HCT116 (cell line): ENCODE results near the gene GUCA2A. TPM values are rescaled to one million over a fixed set of nuclear protein-coding genes. Genes with fewer than 3 reads are reported as not detected.

Source experiments
- ATAC-seq: fragments of 200-7000 bp; cut with Tn5 transposase; 2 replicates; pipeline ENCODE4 v1.9.1; 2020; ENCODE audit warnings: mild to moderate bottlenecking, moderate library complexity
- BruUV-seq: library from RNA; stranded (reverse); fragments of 400-500 nt; replicated peaks from 2 replicates; lab custom pipeline; 2021; lab: Mats Ljungman, UMichigan
- CTCF ChIA-PET: fragments of 300-600 bp; sonication (Branson Sonifier 250); formaldehyde crosslinking; loops from one replicate; lab custom pipeline; 2021; ENCODE audit warnings: antibody characterized with exemption; lab: Charles Lee
- POLR2A ChIA-PET: fragments of 300-600, 350-600 bp; sonication (Branson Sonifier 250); formaldehyde crosslinking; loops from one replicate; lab custom pipeline; 2021; ENCODE audit warnings: antibody characterized with exemption; lab: Charles Lee
- RAD21 ChIA-PET, 2 experiments: fragments of 300-600 bp; sonication (Branson Sonifier 250); formaldehyde crosslinking; loops; one replicate each; lab custom pipeline; 2023; ENCODE audit warnings: low total read pairs in 2 of 2; ENCODE audit not compliant: uncharacterized antibody in 2 of 2, unreplicated experiment in 2 of 2, low non-redundant PET in 1 of 2; lab: Charles Lee
- DNase-seq: peaks from one replicate; pipeline ENCODE4 v3.0.0-alpha.2; 2010; ENCODE audit warnings: low read depth, low spot score
- H2AFZ ChIP-seq: fragments of 200-600 bp; shearing (Covaris generic), sonication (generic); 2 replicates; pipeline ENCODE4 v1.6.1; 2017; ENCODE audit warnings: low read depth, mixed run types, mixed read lengths, antibody characterized with exemption, low read length; ENCODE audit not compliant: poor library complexity, severe bottlenecking
- H3K27ac ChIP-seq: 2 replicates; pipeline ENCODE4 v1.5.1; 2012; ENCODE audit warnings: low read depth, low read length
- H3K27me3 ChIP-seq: fragments of 200-600 bp; sonication (generic); 2 replicates; pipeline ENCODE4 v1.6.1; 2016; ENCODE audit warnings: mixed run types, low read length, mixed read lengths; ENCODE audit not compliant: insufficient read depth
- H3K36me3 ChIP-seq, 2 experiments: fragments of 200-500 bp in 1 of 2; fragments of 200-600 bp in 1 of 2; sonication (Bioruptor generic) in 1 of 2; sonication (generic) in 1 of 2; 2 replicates each; pipeline versions ENCODE4 v1.5.1 to v1.6.1; 2014 to 2016; ENCODE audit warnings: low read length in 2 of 2, inconsistent platforms in 1 of 2, mixed read lengths in 1 of 2, mixed run types in 1 of 2; ENCODE audit not compliant: insufficient read depth in 2 of 2, control insufficient read depth in 1 of 2
- H3K4me1 ChIP-seq, 2 experiments: fragments of 200-600 bp in 1 of 2; sonication (generic) in 1 of 2; 2 replicates each; pipeline versions ENCODE4 v1.5.1 to v1.6.1; 2012 to 2017; ENCODE audit warnings: low read length in 2 of 2, inconsistent platforms in 1 of 2, mild to moderate bottlenecking in 1 of 2, mixed read lengths in 1 of 2, mixed run types in 1 of 2, moderate library complexity in 1 of 2; ENCODE audit not compliant: insufficient read depth in 2 of 2, control insufficient read depth in 1 of 2
- H3K4me2 ChIP-seq: fragments of 200-600 bp; sonication (generic); 2 replicates; pipeline ENCODE4 v1.6.1; 2017; ENCODE audit warnings: mixed run types, low read length, mixed read lengths
- H3K4me3 ChIP-seq, 2 experiments: fragments of 200-600 bp in 1 of 2; sonication (generic) in 1 of 2; replicated peaks in 1 of 2; 2 replicates each; pipeline ENCODE4 v1.5.1; 2011 to 2016; ENCODE audit warnings: low read length in 2 of 2, control low read depth in 1 of 2, low read depth in 1 of 2, mild to moderate bottlenecking in 1 of 2, mixed read lengths in 1 of 2, mixed run types in 1 of 2
- H3K79me2 ChIP-seq: fragments of 200-600 bp; sonication (generic); 2 replicates; pipeline ENCODE4 v1.6.1; 2017; ENCODE audit warnings: mild to moderate bottlenecking, mixed run types, low read length, moderate library complexity, mixed read lengths; ENCODE audit not compliant: insufficient read depth
- H3K9ac ChIP-seq: fragments of 200-600 bp; sonication (generic); 2 replicates; pipeline ENCODE4 v1.6.1; 2016; ENCODE audit warnings: low read length, mixed read lengths
- H3K9me2 ChIP-seq: fragments of 200-600 bp; sonication (generic), shearing (Covaris generic); 2 replicates; pipeline ENCODE4 v1.6.1; 2017; ENCODE audit warnings: mixed run types, mild to moderate bottlenecking, moderate library complexity; ENCODE audit not compliant: insufficient read depth
- H3K9me3 ChIP-seq, 2 experiments: fragments of 200-500 bp in 1 of 2; fragments of 200-600 bp in 1 of 2; sonication (Bioruptor generic) in 1 of 2; sonication (generic) in 1 of 2; 2 replicates each; pipeline ENCODE4 v1.6.1; 2014 to 2017; ENCODE audit warnings: low read length in 2 of 2, mixed read lengths in 2 of 2, inconsistent platforms in 1 of 2, low read depth in 1 of 2, mild to moderate bottlenecking in 1 of 2, mixed run types in 1 of 2, moderate library complexity in 1 of 2; ENCODE audit not compliant: control insufficient read depth in 1 of 2, insufficient read depth in 1 of 2
- H4K20me1 ChIP-seq: fragments of 200-600 bp; sonication (generic), shearing (Covaris generic); 2 replicates; pipeline ENCODE4 v1.6.1; 2017; ENCODE audit warnings: mixed run types, mild to moderate bottlenecking, moderate library complexity; ENCODE audit not compliant: insufficient read depth
- CBX3 ChIP-seq: IDR thresholded peaks from 2 replicates; pipeline ENCODE4 v1.6.1; 2012; ENCODE audit warnings: low read depth
- EGR1 ChIP-seq: IDR thresholded peaks from 2 replicates; pipeline ENCODE4 v1.6.1; 2012; ENCODE audit warnings: low read depth
- POLR2AphosphoS5 ChIP-seq: IDR thresholded peaks from 2 replicates; pipeline ENCODE4 v1.6.1; 2011; ENCODE audit warnings: mild to moderate bottlenecking, low read depth, low read length, moderate library complexity
- SIN3A ChIP-seq: IDR thresholded peaks from 2 replicates; pipeline ENCODE4 v1.6.1; 2012; ENCODE audit warnings: low read depth
- SP1 ChIP-seq: IDR thresholded peaks from 2 replicates; pipeline ENCODE4 v1.6.1; 2012; ENCODE audit warnings: low read depth
- TCF7L2 ChIP-seq: IDR thresholded peaks from 2 replicates; pipeline ENCODE4 v1.7.0; 2011; ENCODE audit warnings: borderline replicate concordance, inconsistent platforms; ENCODE audit not compliant: insufficient read depth, insufficient read length; ENCODE audit errors: extremely low read depth
- YY1 ChIP-seq: IDR thresholded peaks from 2 replicates; pipeline ENCODE4 v1.6.1; 2011; ENCODE audit warnings: low read length, low read depth, moderate library complexity, mild to moderate bottlenecking; ENCODE audit not compliant: insufficient replicate concordance; ENCODE audit errors: extremely low read depth
- intact Hi-C: fragments of 100-400 bp; cut with micrococcal nuclease; formaldehyde crosslinking; loops from 2 replicates; pipeline ENCODE4 v1.10.0; 2022
- total RNA-seq: library from RNA; stranded (reverse); gene quantifications from one replicate; pipeline ENCODE4 v1.2.1, GENCODE V29; 2021; ENCODE audit not compliant: unreplicated experiment
- TF ChIP-seq, protein P1 (sequence below): IDR thresholded peaks from 2 replicates; pipeline ENCODE4 v1.6.1; 2011; ENCODE audit warnings: mild to moderate bottlenecking, low read length, moderate library complexity; ENCODE audit not compliant: insufficient replicate concordance; ENCODE audit errors: extremely low read depth

Gene GUCA2A
- total RNA-seq, 1 experiment from 2014 or later, result not detected

DNA sequence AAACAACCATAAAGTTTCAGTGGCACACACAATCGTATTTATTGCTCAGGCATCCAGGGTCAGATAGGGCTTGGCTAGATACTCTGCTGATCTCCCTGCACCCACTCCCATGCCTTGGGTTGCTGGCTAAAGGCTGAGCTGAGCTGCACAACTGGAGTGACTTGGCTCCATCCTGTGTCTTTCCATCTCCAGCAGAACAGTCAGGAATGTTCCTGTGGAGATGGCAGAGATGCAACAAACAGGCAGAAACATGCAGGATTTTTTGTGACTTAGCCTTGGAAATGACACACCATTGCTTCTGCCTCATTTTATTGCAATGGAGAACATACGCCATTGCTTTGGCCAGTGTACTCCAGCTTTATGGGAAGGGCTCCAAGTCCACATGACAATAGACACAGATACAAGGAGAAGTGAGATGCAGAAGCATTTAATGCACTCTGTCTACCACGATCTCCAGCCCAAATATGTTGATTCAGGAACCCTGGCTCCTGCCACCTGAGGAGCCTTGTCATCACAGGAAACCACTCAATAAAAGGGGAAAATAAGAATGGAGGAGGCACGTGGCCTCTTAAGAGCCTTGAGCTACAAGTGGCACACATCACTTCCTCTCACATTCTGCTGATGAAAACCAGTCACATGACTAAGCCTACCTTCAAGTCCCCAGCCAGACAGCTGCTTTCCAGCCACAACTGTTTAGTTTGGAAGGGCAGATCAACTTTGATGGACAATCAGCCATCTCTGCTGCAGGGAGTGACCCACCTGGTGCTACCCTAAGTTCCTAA, 21.5 kb downstream of the GUCA2A start:
- no peak for TF ChIP-seq POLR2AphosphoS5
- TF ChIP-seq EGR1, result no peak
- TF ChIP-seq SP1, result no peak
- TF ChIP-seq, protein P1, sequence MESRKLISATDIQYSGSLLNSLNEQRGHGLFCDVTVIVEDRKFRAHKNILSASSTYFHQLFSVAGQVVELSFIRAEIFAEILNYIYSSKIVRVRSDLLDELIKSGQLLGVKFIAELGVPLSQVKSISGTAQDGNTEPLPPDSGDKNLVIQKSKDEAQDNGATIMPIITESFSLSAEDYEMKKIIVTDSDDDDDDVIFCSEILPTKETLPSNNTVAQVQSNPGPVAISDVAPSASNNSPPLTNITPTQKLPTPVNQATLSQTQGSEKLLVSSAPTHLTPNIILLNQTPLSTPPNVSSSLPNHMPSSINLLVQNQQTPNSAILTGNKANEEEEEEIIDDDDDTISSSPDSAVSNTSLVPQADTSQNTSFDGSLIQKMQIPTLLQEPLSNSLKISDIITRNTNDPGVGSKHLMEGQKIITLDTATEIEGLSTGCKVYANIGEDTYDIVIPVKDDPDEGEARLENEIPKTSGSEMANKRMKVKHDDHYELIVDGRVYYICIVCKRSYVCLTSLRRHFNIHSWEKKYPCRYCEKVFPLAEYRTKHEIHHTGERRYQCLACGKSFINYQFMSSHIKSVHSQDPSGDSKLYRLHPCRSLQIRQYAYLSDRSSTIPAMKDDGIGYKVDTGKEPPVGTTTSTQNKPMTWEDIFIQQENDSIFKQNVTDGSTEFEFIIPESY, result no peak
- TF ChIP-seq TCF7L2, result no peak
- TF ChIP-seq CBX3, result no peak
- no peak for TF ChIP-seq SIN3A
- TF ChIP-seq YY1, result no peak
- no peak for DNase-seq
- H3K27me3 ChIP-seq, result no peaks in the 10 kb centered on the region
- no TSS peak for BruUV-seq
- H3K9me2 ChIP-seq, result no peaks in the 10 kb centered on the region
- H3K9me3 ChIP-seq, result no peaks in the 10 kb centered on the region
- H3K36me3 ChIP-seq, result no peaks in the 10 kb centered on the region
- H3K27ac ChIP-seq, result no peak overlapping the region
- RAD21 ChIA-PET, result no interaction called here
- no peaks in the 10 kb centered on the region for H4K20me1 ChIP-seq
- intact Hi-C loops, result loop anchor here (10.0 kb wide), 1 partner anchor 568 kb away; no protein-coding TSS in a partner anchor
- H3K4me2 ChIP-seq, result no peak overlapping the region
- ATAC-seq, result no peak
- no peak overlapping the region for H3K4me3 ChIP-seq
- H3K9ac ChIP-seq, result no peak overlapping the region
- CTCF ChIA-PET, result no interaction called here
- H3K4me1 ChIP-seq, result peaks cover 0 to 8% of the 10 kb centered on the region in 2 experiments; a peak in 1 of 4 replicates
- POLR2A ChIA-PET, result no interaction called here
- H2AFZ ChIP-seq, result no peak overlapping the region
- H3K79me2 ChIP-seq, result no peaks in the 10 kb centered on the region
